K562 (cell line): ENCODE measurements around the gene GRK4. TPM values are rescaled to one million over a fixed set of nuclear protein-coding genes. Genes with fewer than 3 reads are reported as not detected.

Source experiments
- ATAC-seq: fragments of 200-7000 bp; cut with Tn5 transposase; 3 replicates; pipeline ENCODE4 v1.9.1; 2020; ENCODE audit warnings: moderate library complexity
- BruUV-seq: library from RNA; stranded (reverse); fragments of 400-500 nt; replicated peaks from 2 replicates; lab custom pipeline; 2021; lab: Mats Ljungman, UMichigan
- CTCF ChIA-PET: fragments of 300-600 bp; formaldehyde crosslinking; extraction: SDS; loops from one replicate; lab custom pipeline; 2021; ENCODE audit warnings: low intra/inter-chr PET ratio; lab: Yijun Ruan, JAX
- POLR2A ChIA-PET: fragments of 300-600, 350-650 bp; sonication (Branson Sonifier 250); formaldehyde crosslinking; extraction: SDS; loops from one replicate; lab custom pipeline; 2021; ENCODE audit warnings: antibody characterized with exemption, inconsistent platforms; lab: Yijun Ruan, JAX
- DNase-seq, 4 experiments: peaks; one replicate each; pipeline versions ENCODE4 v3.0.0 to v3.0.0-alpha.2; 2011 to 2018; ENCODE audit warnings: low spot score in 3 of 4, mixed read lengths in 3 of 4; ENCODE audit errors: extremely low read depth in 1 of 4
- FAIRE-seq: peaks from 2 replicates; lab custom pipeline; 2011; peaks lifted over from hg19 to GRCh38; lab: Jason Lieb, UNC
- H2AFZ ChIP-seq: 2 replicates; pipeline ENCODE4 v1.6.0; 2011; ENCODE audit warnings: low read depth, low read length, control low read depth, inconsistent platforms
- H3K27ac ChIP-seq: fragments of 200-600 bp; 3 replicates; pipeline ENCODE4 v1.8.0; 2011; ENCODE audit warnings: low read depth, mild to moderate bottlenecking, control low read depth, inconsistent platforms, low read length, moderate library complexity, mixed read lengths; ENCODE audit errors: extremely low read depth
- H3K27me3 ChIP-seq, 2 experiments: fragments of 300-600 bp in 1 of 2; 2 replicates in 1 of 2; 3 replicates in 1 of 2; pipeline versions ENCODE4 v1.6.0 to v1.8.0; 2011; ENCODE audit warnings: inconsistent platforms in 2 of 2, low read length in 2 of 2, mild to moderate bottlenecking in 1 of 2, mixed read lengths in 1 of 2, moderate library complexity in 1 of 2; ENCODE audit not compliant: control insufficient read depth in 2 of 2, insufficient read depth in 2 of 2
- H3K36me3 ChIP-seq: fragments of 300-600 bp; 3 replicates; pipeline ENCODE4 v1.8.0; 2011; ENCODE audit warnings: mild to moderate bottlenecking, low read length, inconsistent platforms; ENCODE audit not compliant: control insufficient read depth, insufficient read depth
- H3K4me1 ChIP-seq, 2 experiments: fragments of 200-600 bp in 1 of 2; replicated peaks in 1 of 2; 2 replicates in 1 of 2; 3 replicates in 1 of 2; pipeline versions ENCODE4 v1.5.1 to v1.8.0; 2011; ENCODE audit warnings: inconsistent platforms in 2 of 2, low read length in 2 of 2, mild to moderate bottlenecking in 1 of 2, mixed read lengths in 1 of 2, moderate library complexity in 1 of 2; ENCODE audit not compliant: control insufficient read depth in 2 of 2, insufficient read depth in 2 of 2
- H3K4me2 ChIP-seq: 2 replicates; pipeline ENCODE4 v1.6.1; 2011; ENCODE audit warnings: low read length, control low read depth, inconsistent platforms, mixed read lengths; ENCODE audit not compliant: insufficient read depth
- H3K4me3 ChIP-seq: fragments of 200-600 bp; sonication (generic), shearing (Covaris generic); 2 replicates; pipeline ENCODE4 v1.5.1; 2016; ENCODE audit warnings: control low read depth, inconsistent platforms
- H3K79me2 ChIP-seq: fragments of 200-600 bp; 3 replicates; pipeline ENCODE4 v1.8.0; 2011; ENCODE audit warnings: low read length, inconsistent platforms; ENCODE audit not compliant: control insufficient read depth, insufficient read depth
- H3K9ac ChIP-seq, 2 experiments: 2 replicates each; pipeline versions ENCODE4 v1.6.0 to v1.6.1; 2011; ENCODE audit warnings: low read depth in 2 of 2, low read length in 2 of 2, control low read depth in 1 of 2, inconsistent platforms in 1 of 2, mild to moderate bottlenecking in 1 of 2, mixed read lengths in 1 of 2; ENCODE audit not compliant: insufficient read depth in 1 of 2
- H3K9me1 ChIP-seq: one replicate; pipeline ENCODE4 v1.6.0; 2011; ENCODE audit warnings: inconsistent platforms, mild to moderate bottlenecking, low read length, moderate library complexity; ENCODE audit not compliant: control insufficient read depth, insufficient read depth
- H3K9me3 ChIP-seq: replicated peaks from 2 replicates; pipeline ENCODE4 v1.5.1; 2011; ENCODE audit warnings: low read depth, low read length, inconsistent platforms; ENCODE audit not compliant: control insufficient read depth, insufficient read depth
- H4K20me1 ChIP-seq: replicated peaks from 2 replicates; pipeline ENCODE4 v1.6.1; 2011; ENCODE audit warnings: low read length, inconsistent platforms, mixed read lengths; ENCODE audit not compliant: control insufficient read depth, insufficient read depth
- CBX1 ChIP-seq: sonication (generic); IDR thresholded peaks from 2 replicates; pipeline ENCODE4 v1.6.1; 2016; ENCODE audit warnings: antibody characterized with exemption, low read depth, mild to moderate bottlenecking
- POLR2A ChIP-seq: fragments of 450-650 bp; conservative IDR thresholded peaks from 2 replicates; pipeline ENCODE4 v1.6.1; 2016
- POLR2G ChIP-seq: fragments of 200-400 bp; formaldehyde crosslinking; IDR thresholded peaks from 2 replicates; pipeline ENCODE4 v1.6.1; 2017; ENCODE audit warnings: low read depth, mild to moderate bottlenecking, antibody characterized with exemption, low read length, moderate library complexity
- PTTG1 ChIP-seq: fragments of 450-650 bp; IDR thresholded peaks from 2 replicates; pipeline ENCODE4 v1.6.1; 2016; ENCODE audit warnings: low read depth, mild to moderate bottlenecking, missing genetic modification characterization, missing compliant biosample characterization
- RBFOX2 ChIP-seq: fragments of 200-400 bp; formaldehyde crosslinking; IDR thresholded peaks from 2 replicates; pipeline ENCODE4 v1.6.1; 2017; ENCODE audit warnings: low read depth, mild to moderate bottlenecking, low read length, moderate library complexity
- RBM22 ChIP-seq: fragments of 200-400 bp; formaldehyde crosslinking; IDR thresholded peaks from 2 replicates; pipeline ENCODE4 v1.6.1; 2018; ENCODE audit warnings: low read length, low read depth; ENCODE audit not compliant: poor library complexity, severe bottlenecking
- SUPT5H ChIP-seq: fragments of 450-650 bp; IDR thresholded peaks from 2 replicates; pipeline ENCODE4 v1.6.1; 2016
- ZBTB40 ChIP-seq, 2 experiments: fragments of 450-650 bp in 1 of 2; sonication (generic) in 1 of 2; formaldehyde crosslinking in 1 of 2; IDR thresholded peaks; 2 replicates each; pipeline versions ENCODE4 v1.7.1 to v1.9.0; 2016 to 2022; ENCODE audit warnings: inconsistent platforms in 1 of 2, mild to moderate bottlenecking in 1 of 2, missing genetic modification reagents in 1 of 2
- WGBS: fragments of 100-300 bp; shearing (Covaris generic); methylation state at CpG from one replicate; pipeline ENCODE4 v1.1.6; 2016; ENCODE audit warnings: low coverage, mixed read lengths; ENCODE audit not compliant: insufficient coverage; ENCODE audit errors: missing lambda C conversion rate; 5-methylcytosine and 5-hydroxymethylcytosine counted together
- in situ Hi-C: fragments of 300-500 bp; cut with MboI; formaldehyde crosslinking; loops from 4 replicates; pipeline ENCODE4 v1.15.0; 2018; ENCODE audit warnings: inconsistent platforms, mixed read lengths
- intact Hi-C: fragments of 100-400 bp; cut with micrococcal nuclease; formaldehyde crosslinking; loops from 2 replicates; pipeline ENCODE4 v1.14.2; 2022
- polyA plus RNA-seq, 8 experiments: library from polyadenylated mRNA; depleted of rRNA in 4 of 8; stranded (reverse) in 5 of 8; unstranded in 3 of 8; fragments of >200 nt; fragmentation: Nextera tagmentation in 2 of 8; fragmentation: Illumina TruSeq in 1 of 8; extraction: Ambion mirVana in 2 of 8; extraction: Trizol in 1 of 8; gene quantifications; 2 replicates each; pipeline versions ENCODE4 v1.2.1 to v1.2.3, GENCODE V29; 2011 to 2014; ENCODE audit warnings: inconsistent platforms in 1 of 8, missing spikeins in 1 of 8
- total RNA-seq, 7 experiments: library from RNA; depleted of rRNA in 6 of 7; stranded (reverse); fragments of >200 nt in 6 of 7; fragmentation: Illumina TruSeq in 2 of 7; extraction: Trizol in 2 of 7; gene quantifications; 2 replicates each; pipeline versions ENCODE4 v1.2.1 to v1.2.3, GENCODE V29; 2011 to 2021; ENCODE audit warnings: low replicate concordance in 1 of 7
- TF ChIP-seq, protein P1 (sequence below): fragments of 250-450 bp; sonication (Bioruptor Pico); IDR thresholded peaks from 2 replicates; pipeline ENCODE4 v1.8.0; 2021; ENCODE audit warnings: moderate library complexity, mild to moderate bottlenecking, inconsistent platforms

The GRK4 gene
- total and polyA plus RNA-seq, 9 of the 15 experiments (the other 6 are each of a cell fraction or from before 2014, with no cell fraction given): 1.1 to 4.8 (median 2.6) TPM

DNA sequence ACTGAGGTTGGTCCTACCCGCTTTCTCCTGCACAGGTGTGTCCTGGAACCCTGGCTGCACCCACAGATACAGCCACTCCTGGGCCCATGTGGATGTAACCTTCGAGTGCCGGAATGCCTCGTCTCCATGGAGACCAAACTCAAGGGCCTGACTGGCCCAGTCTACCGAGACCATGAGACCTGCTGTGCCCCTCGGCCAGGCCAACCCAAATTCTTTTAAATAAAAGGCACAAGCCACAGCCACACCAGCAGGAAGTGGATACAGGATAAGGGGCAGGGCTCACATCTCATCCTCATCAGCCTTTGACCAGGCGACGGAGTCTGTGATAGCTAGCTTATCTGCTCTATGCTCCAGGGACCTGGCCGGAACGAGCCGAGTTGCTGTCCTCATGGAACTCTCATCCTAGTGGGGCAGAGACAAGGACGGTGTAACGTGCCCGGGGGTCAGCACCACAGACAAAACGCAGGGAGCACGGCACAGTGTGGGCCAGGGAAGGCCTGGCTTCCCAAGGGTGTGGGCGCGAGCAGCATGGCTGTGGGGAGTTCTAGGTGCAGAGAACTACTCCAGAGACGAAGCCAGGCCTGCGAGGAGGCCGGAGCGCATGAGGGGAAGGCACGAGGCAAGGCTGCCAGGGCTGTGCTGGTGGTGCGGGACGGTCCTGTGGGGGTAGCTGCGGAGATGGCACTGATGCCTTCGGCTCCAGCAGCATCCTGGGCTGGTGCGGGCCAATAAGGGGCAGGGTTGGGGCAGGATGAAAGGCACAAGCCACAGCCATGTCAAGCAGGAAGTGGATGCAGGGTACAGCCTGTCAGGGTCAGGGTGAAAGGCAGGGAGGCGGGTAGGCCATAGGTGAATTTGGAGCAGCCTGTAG is 22.9 kb upstream of the GRK4 start:
- H3K4me3 ChIP-seq: no peak overlapping the region
- H3K79me2 ChIP-seq: peaks cover 8% of the 10 kb centered on the region; the same call in 2 of the 3 replicates
- H3K9me3 ChIP-seq: no peaks in the 10 kb centered on the region
- FAIRE-seq: no peak
- no TSS peak for BruUV-seq
- peaks cover 17% of the 10 kb centered on the region; the same call in 1 of the 2 replicates for H4K20me1 ChIP-seq
- POLR2A ChIA-PET: interaction anchor here (1.4 kb wide), 1 partner anchor 21 kb away, joined by 4 read pairs; no protein-coding TSS in a partner anchor
- intact Hi-C loops (no loop called here), in situ Hi-C loops (no loop called here)
- no peaks in the 10 kb centered on the region for H3K27me3 ChIP-seq
- DNase-seq: no peak
- H3K9ac ChIP-seq: 0 out of 4 replicates have a peak overlapping the region, but pooled peaks of 1 of the 2 experiments have one; percentile 10
- no peak overlapping the region for H3K4me2 ChIP-seq
- peaks cover 88% of the 10 kb centered on the region for H3K36me3 ChIP-seq
- ATAC-seq: no peak
- TF ChIP-seq POLR2A (peak; percentile 49; the same call in 1 of the 2 replicates), CBX1 (0 out of 2 replicates have a peak, but pooled peaks have one; percentile 15), RBM22 (peak; percentile 82), POLR2G (peak; percentile 72), SUPT5H (peak; percentile 55), RBFOX2 (peak; percentile 57; the same call in 1 of the 2 replicates), PTTG1 (tag) (no peak), ZBTB40 (IDR thresholded peaks at IDR 0.05) (no peak), ZBTB40 (CRISPR knock-in tag; IDR thresholded peaks at IDR 0.05) (no peak)
- TF ChIP-seq, protein P1, sequence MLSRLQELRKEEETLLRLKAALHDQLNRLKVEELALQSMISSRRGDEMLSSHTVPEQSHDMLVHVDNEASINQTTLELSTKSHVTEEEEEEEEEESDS (CRISPR knock-in tag): no peak
- no peak overlapping the region for H2AFZ ChIP-seq
- peaks cover 16 to 31% of the 10 kb centered on the region in 2 experiments; a peak in 4 of 5 replicates for H3K4me1 ChIP-seq
- CTCF ChIA-PET: no interaction called here
- H3K27ac ChIP-seq: no peak overlapping the region
- no peaks in the 10 kb centered on the region for H3K9me1 ChIP-seq
- 96% methylated on average over 27 of the region's 29 CpGs for WGBS
